Cardiac fibroblast (primary cell): ENCODE data around the gene ANKRD6.
A peak's percentile ranks its signal among the peaks of the same experiment; 100 is the strongest.
"Not testable (repeated sequence)": the region's sequence is repeated elsewhere in the genome, so short reads cannot be mapped to it uniquely, and the experiment has no call there.

Source experiments
- DNase-seq, 2 donors: peaks; one replicate each; pipeline versions ENCODE4 v3.0.0 to v3.0.0-alpha.2; 2010; ENCODE audit warnings: low read depth in 2 of 2
- H3K4me3 ChIP-seq, 2 donors: replicated peaks in 1 of 2; 1 replicate in 1 of 2; 2 replicates in 1 of 2; pipeline ENCODE4 v1.5.1; 2011; ENCODE audit warnings: low read depth in 2 of 2, low read length in 2 of 2, mild to moderate bottlenecking in 2 of 2, moderate library complexity in 1 of 2
- CTCF ChIP-seq: IDR thresholded peaks from one replicate; pipeline ENCODE4 v1.5.1; 2011; ENCODE audit warnings: low read depth, mild to moderate bottlenecking, low read length, inconsistent platforms

ANKRD6 gene

GRCh38 chr6:89392823-89393222 is 40.1 kb upstream of the ANKRD6 start:
- TF ChIP-seq CTCF, result no peak
- DNase-seq, result no peak
- no peak overlapping the region for H3K4me3 ChIP-seq

- TF ChIP-seq CTCF, result no peak
- no peak overlapping the region for H3K4me3 ChIP-seq
- no peak for DNase-seq
Observed at GRCh38 chr6:89393659-89394058, 39.3 kb upstream of the ANKRD6 start.

DNA sequence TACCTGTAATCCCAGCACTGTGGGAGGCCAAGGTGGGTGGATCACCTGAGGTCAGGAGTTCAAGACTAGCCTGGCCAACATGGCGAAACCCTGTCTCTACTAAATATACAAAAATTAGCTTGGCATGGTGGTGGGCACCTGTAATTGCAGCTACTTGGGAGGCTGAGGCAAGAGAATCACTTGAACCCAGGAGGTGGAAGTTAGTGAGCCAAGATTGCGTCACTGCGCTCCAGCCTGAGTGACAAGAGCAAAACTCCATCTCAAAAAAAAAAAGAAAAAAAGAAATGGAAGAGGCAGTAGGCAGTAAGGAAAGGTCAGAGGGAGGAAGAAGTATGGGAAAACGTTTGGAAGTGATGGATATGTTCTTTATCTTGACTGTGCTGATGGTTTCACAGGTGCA is 35.1 kb upstream of the ANKRD6 start:
- H3K4me3 ChIP-seq, DNase-seq: not testable (repeated sequence)

- no peak overlapping the region for H3K4me3 ChIP-seq
- DNase-seq, result no peak
- no peak for TF ChIP-seq CTCF
Observed at GRCh38 chr6:89398762-89399525, 34.0 kb upstream of the ANKRD6 start.

DNA sequence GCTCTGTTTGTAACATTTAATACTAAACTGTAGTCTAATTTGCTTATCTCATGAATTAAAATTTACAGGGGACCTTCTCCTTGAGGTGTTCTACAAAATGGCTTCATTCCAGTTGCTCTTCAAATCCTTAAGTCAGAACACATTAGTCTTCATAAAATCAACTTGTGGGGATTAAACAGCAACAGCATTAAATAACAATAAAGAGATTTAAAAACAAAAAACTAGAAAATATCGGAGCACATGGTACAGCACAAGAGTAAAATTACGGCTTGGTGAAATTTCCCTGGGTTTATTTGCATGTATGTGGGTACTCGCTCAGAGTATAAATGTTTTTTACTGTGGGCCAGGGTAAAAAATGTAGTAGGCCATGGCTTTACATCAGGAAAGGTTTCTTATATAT is 32.9 kb upstream of the ANKRD6 start:
- DNase-seq, result no peak
- H3K4me3 ChIP-seq, result no peak overlapping the region
- TF ChIP-seq CTCF, result no peak

DNA sequence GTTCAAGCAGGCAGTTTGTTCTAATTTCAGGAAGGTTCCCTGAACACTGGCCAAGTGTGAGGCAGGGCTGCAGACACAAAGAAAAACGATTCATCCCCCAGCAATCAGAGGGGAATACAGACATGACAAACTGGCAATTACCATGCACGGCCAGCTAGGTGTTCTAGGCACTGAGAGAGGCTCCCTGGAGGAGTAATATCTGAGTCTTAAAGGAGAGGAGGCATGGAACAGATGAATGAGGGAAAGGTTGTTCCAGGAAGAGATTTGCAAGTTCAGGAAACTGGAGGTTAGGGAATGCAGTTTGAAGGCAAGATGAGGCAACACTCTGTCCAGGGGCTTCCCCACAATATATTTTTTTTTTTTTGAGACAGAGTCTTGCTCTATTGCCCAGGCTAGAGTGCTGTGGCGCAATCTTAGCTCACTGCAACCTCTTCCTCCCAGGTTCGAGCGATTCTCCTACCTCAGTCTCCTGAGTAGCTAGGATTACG is 32.0 kb upstream of the ANKRD6 start:
- H3K4me3 ChIP-seq, result no peak overlapping the region
- TF ChIP-seq CTCF, result no peak

GRCh38 chr6:89402776-89403175 is 30.2 kb upstream of the ANKRD6 start:
- TF ChIP-seq CTCF, result no peak
- DNase-seq, result no peak
- H3K4me3 ChIP-seq, result no peak overlapping the region

More for the DNA sequence above, 32.0 kb upstream of the ANKRD6 start:
- peak; percentile 9 to 20 for DNase-seq
